Measurements from ENCODE around the gene WFDC12. TPM values are rescaled to one million over a fixed set of nuclear protein-coding genes. Genes with fewer than 3 reads are reported as not detected.

The WFDC12 gene
- total and polyA plus RNA-seq, 2 donors (not counting 3 experiments of a cell fraction or from before 2014, with no cell fraction given), result not detected

DNA sequence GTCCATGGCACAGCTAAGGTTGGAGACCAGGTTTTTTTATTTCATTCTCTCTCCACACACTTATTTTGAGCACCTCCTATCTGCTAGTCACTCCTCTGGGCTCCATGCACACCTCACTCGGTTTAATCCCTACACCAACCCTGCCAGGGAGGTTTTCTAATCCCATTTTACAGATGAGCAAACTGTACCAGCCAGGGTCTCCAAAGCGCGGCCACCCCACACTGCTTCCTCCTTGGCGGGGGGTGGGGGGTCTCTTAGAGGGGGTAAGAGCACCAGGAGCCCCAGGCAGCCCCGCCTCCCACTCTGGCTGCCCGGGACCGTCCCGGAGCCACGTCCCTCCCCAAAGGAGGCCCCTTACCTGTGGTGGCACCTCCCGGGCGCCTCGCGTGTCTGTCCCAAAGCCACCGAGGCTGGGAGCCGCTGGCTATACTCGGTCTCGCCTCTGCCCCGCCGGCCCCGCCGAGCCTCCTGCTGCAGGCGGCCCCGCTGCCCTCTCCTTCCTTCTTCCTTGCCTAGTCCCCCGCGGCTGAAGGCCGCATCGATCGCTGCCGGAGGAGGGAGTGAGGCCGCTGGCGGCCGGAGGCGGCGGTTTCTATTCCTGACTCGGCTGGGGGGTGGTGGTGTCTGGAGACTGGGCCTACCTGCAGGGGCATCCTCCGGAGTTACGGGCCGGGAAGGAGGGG, 23.6 kb downstream of the WFDC12 start, which contains the start of gene KCNS1:
Gene KCNS1 (minus strand): TSS at position 565 of the 683 bp plus-strand sequence. CDS start 1,891 bp downstream, outside the sequence.
- no TSS peak for BruUV-seq (replicated peaks)
- Histone ChIP-seq H3K9me3 (replicated peaks; ENCODE audit: control insufficient read depth, insufficient read depth, low read length) (no peaks in the 10 kb centered on the region), H2AFZ (ENCODE audit: low read depth, low read length) (peak within 1 kb of the TSS; percentile 37), H3K9me1 (replicated peaks; ENCODE audit: control insufficient read depth, extremely low read depth, insufficient read depth, low read length) (no peaks in the 10 kb centered on the region), H3K4me3 (replicated peaks in 1 of 3; ENCODE audit: insufficient read depth in 1 of 3, low read depth in 1 of 3, low read length in 3 of 3) (peak within 1 kb of the TSS in 1 of 3 experiments; percentile 7), H3K4me1 (ENCODE audit: control insufficient read depth, extremely low read depth, insufficient read depth, low read length) (peaks cover 3% of the 10 kb centered on the region), H4K20me1 (replicated peaks; ENCODE audit: control insufficient read depth, extremely low read depth, insufficient read depth, low read length) (no peaks in the 10 kb centered on the region), H3K27ac (ENCODE audit: insufficient read depth, low read depth, low read length) (no peak within 1 kb of the TSS), H3K9ac (replicated peaks; ENCODE audit: extremely low read depth, insufficient read depth, low read length) (no peak within 1 kb of the TSS), H3K36me3 (ENCODE audit: control insufficient read depth in 2 of 2, extremely low read depth in 1 of 2, insufficient read depth in 2 of 2, low read length in 2 of 2) (no peaks in the 10 kb centered on the region), H3K27me3 (ENCODE audit: control insufficient read depth in 2 of 2, insufficient read depth in 2 of 2, low read length in 2 of 2) (peaks cover 23 to 30% of the 10 kb centered on the region in 2 experiments), H3K79me2 (ENCODE audit: control insufficient read depth, insufficient read depth, low read length) (no peaks in the 10 kb centered on the region), H3K4me2 (ENCODE audit: insufficient read depth, low read length) (peak within 1 kb of the TSS; percentile 19)
- CTCF ChIA-PET, result interaction anchor here (1.5 to 12.2 kb wide), 5 partner anchors 8 to 671 kb away, joined by 3 to 411 read pairs (median 132); no protein-coding TSS in a partner anchor
- dilution Hi-C loops (cut with MboI; ENCODE audit: extremely low pct_ligation_motif_present, low sequenced_read_pairs) (no loop called here), intact Hi-C loops (cut with micrococcal nuclease) (no loop called here)
- peak; percentile 25 for DNase-seq (ENCODE audit: low read depth, low spot score)
- POLR2A ChIA-PET, result no interaction called here
- FAIRE-seq, result no peak
- TF ChIP-seq JUN (IDR thresholded peaks at IDR 0.05; ENCODE audit: borderline replicate concordance, insufficient read depth, insufficient read length, low read depth) (no peak), EZH2 (IDR thresholded peaks at IDR 0.05; ENCODE audit: borderline replicate concordance, low read depth, low read length, severe bottlenecking) (peak; percentile 49)
- TF ChIP-seq, protein P1, sequence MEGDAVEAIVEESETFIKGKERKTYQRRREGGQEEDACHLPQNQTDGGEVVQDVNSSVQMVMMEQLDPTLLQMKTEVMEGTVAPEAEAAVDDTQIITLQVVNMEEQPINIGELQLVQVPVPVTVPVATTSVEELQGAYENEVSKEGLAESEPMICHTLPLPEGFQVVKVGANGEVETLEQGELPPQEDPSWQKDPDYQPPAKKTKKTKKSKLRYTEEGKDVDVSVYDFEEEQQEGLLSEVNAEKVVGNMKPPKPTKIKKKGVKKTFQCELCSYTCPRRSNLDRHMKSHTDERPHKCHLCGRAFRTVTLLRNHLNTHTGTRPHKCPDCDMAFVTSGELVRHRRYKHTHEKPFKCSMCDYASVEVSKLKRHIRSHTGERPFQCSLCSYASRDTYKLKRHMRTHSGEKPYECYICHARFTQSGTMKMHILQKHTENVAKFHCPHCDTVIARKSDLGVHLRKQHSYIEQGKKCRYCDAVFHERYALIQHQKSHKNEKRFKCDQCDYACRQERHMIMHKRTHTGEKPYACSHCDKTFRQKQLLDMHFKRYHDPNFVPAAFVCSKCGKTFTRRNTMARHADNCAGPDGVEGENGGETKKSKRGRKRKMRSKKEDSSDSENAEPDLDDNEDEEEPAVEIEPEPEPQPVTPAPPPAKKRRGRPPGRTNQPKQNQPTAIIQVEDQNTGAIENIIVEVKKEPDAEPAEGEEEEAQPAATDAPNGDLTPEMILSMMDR (IDR thresholded peaks at IDR 0.05; ENCODE audit: extremely low read depth in 1 of 2, insufficient read depth in 1 of 2, low read depth in 1 of 2, low read length in 2 of 2), result no peak

All from endothelial cell of umbilical vein (primary cell).